PFSK-1 (cell line): ENCODE results near the gene MINPP1.

Experiments used
- FOXP2 ChIP-seq: optimal IDR thresholded peaks from 2 replicates; pipeline ENCODE3; 2011; ENCODE audit warnings: borderline replicate concordance, control low read depth, inconsistent platforms; ENCODE audit not compliant: insufficient read depth; ENCODE audit errors: extremely low read length, extremely low read depth
- POLR2AphosphoS5 ChIP-seq: IDR thresholded peaks from 2 replicates; pipeline ENCODE4 v1.6.1; 2012; ENCODE audit warnings: low read depth, mild to moderate bottlenecking, control low read depth, low read length, moderate library complexity
- REST ChIP-seq, 2 experiments: IDR thresholded peaks; 2 replicates each; pipeline versions ENCODE4 v1.6.1 to v1.8.0; 2011 to 2012; ENCODE audit warnings: low read depth in 2 of 2, low read length in 2 of 2, control low read depth in 1 of 2, inconsistent platforms in 1 of 2, mild to moderate bottlenecking in 1 of 2, moderate library complexity in 1 of 2; ENCODE audit not compliant: insufficient read depth in 1 of 2
- SIN3A ChIP-seq: IDR thresholded peaks from 2 replicates; pipeline ENCODE4 v1.6.1; 2012; ENCODE audit warnings: mild to moderate bottlenecking, low read length, moderate library complexity, borderline replicate concordance; ENCODE audit not compliant: insufficient read depth
- TAF1 ChIP-seq: IDR thresholded peaks from 2 replicates; pipeline ENCODE4 v1.6.1; 2012; ENCODE audit warnings: low read length, control low read depth, borderline replicate concordance; ENCODE audit not compliant: insufficient read depth

Gene MINPP1

GRCh38 chr10:87578842-87579401 lies 74.2 kb downstream of the MINPP1 start:
- TF ChIP-seq REST (IDR thresholded peaks at IDR 0.05; ENCODE audit: insufficient read depth in 1 of 2, low read depth in 2 of 2, low read length in 2 of 2) = no peak
- no peak for TF ChIP-seq TAF1

- TF ChIP-seq SIN3A (no peak), REST (IDR thresholded peaks at IDR 0.05; ENCODE audit: insufficient read depth in 1 of 2, low read depth in 2 of 2, low read length in 2 of 2) (no peak), FOXP2 (no peak), TAF1 (no peak), POLR2AphosphoS5 (no peak)
These were observed 74.9 kb downstream of the MINPP1 start for GRCh38 chr10:87579563-87579962.

- TF ChIP-seq SIN3A (no peak), POLR2AphosphoS5 (no peak), FOXP2 (no peak), REST (IDR thresholded peaks at IDR 0.05; ENCODE audit: insufficient read depth in 1 of 2, low read depth in 2 of 2, low read length in 2 of 2) (no peak), TAF1 (no peak)
These were observed 75.3 kb downstream of the MINPP1 start for GRCh38 chr10:87580016-87580415.

- TF ChIP-seq POLR2AphosphoS5 (no peak), FOXP2 (no peak), REST (IDR thresholded peaks at IDR 0.05; ENCODE audit: insufficient read depth in 1 of 2, low read depth in 2 of 2, low read length in 2 of 2) (no peak), SIN3A (no peak), TAF1 (no peak)
These were observed 81.1 kb downstream of the MINPP1 start for GRCh38 chr10:87585565-87586514.
